Measurements from ENCODE around the gene MYOM1.

GRCh38 chr18:3254725-3255124 lies 35.0 kb upstream of the MYOM1 start:
- TF ChIP-seq CTCF (IDR thresholded peaks at IDR 0.05) (no peak), POLR2A (IDR thresholded peaks at IDR 0.05) (no peak)
